B cell (primary cell): Measurements from ENCODE around the gene FUS.

Experiments used
- EZH2 ChIP-seq: IDR thresholded peaks from 2 replicates; pipeline ENCODE4 v1.6.1; 2012; ENCODE audit warnings: borderline replicate concordance, low read depth, mild to moderate bottlenecking, moderate library complexity, low read length; ENCODE audit not compliant: insufficient read depth, poor library complexity, severe bottlenecking
- TF ChIP-seq, protein P1 (sequence below): fragments of 200-600 bp; IDR thresholded peaks from one replicate; pipeline ENCODE4 v1.8.0; 2022; ENCODE audit warnings: antibody characterized with exemption, mild to moderate bottlenecking

DNA sequence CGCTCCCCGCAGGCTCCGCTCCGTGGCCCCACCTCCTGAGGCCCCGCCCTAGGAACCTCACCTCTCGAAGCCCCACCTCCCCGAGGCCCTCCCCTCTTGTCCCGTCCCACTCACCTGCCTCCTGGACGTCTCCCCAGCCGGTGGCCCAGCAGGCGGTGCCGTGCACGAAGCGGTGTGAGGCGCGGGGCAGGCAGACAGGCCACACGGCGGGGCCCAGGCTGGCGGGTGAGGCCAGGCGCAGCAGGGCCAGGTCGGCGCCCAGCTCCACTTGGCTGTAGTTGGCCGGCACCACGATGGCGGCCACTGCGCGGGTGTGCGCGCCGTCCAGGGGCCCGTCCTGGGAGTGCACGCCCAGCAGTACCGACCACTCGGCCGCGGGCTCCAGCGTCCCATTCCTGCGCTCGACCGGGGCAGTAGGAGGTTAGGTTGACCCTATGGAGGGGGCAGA, 31.6 kb upstream of the FUS start:
- TF ChIP-seq, protein P1, sequence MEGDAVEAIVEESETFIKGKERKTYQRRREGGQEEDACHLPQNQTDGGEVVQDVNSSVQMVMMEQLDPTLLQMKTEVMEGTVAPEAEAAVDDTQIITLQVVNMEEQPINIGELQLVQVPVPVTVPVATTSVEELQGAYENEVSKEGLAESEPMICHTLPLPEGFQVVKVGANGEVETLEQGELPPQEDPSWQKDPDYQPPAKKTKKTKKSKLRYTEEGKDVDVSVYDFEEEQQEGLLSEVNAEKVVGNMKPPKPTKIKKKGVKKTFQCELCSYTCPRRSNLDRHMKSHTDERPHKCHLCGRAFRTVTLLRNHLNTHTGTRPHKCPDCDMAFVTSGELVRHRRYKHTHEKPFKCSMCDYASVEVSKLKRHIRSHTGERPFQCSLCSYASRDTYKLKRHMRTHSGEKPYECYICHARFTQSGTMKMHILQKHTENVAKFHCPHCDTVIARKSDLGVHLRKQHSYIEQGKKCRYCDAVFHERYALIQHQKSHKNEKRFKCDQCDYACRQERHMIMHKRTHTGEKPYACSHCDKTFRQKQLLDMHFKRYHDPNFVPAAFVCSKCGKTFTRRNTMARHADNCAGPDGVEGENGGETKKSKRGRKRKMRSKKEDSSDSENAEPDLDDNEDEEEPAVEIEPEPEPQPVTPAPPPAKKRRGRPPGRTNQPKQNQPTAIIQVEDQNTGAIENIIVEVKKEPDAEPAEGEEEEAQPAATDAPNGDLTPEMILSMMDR, result no peak
- no peak for TF ChIP-seq EZH2
